HG03460 (cell line): ENCODE data around the gene GPC2.
"Not testable (repeated sequence)": the region's sequence is repeated elsewhere in the genome, so short reads cannot be mapped to it uniquely, and the experiment has no call there.

Experiments
- ATAC-seq: cut with Tn5 transposase; IDR thresholded peaks from one replicate; pipeline ENCODE4 v1.9.1; 2021; ENCODE audit not compliant: unreplicated experiment

GPC2 gene

DNA sequence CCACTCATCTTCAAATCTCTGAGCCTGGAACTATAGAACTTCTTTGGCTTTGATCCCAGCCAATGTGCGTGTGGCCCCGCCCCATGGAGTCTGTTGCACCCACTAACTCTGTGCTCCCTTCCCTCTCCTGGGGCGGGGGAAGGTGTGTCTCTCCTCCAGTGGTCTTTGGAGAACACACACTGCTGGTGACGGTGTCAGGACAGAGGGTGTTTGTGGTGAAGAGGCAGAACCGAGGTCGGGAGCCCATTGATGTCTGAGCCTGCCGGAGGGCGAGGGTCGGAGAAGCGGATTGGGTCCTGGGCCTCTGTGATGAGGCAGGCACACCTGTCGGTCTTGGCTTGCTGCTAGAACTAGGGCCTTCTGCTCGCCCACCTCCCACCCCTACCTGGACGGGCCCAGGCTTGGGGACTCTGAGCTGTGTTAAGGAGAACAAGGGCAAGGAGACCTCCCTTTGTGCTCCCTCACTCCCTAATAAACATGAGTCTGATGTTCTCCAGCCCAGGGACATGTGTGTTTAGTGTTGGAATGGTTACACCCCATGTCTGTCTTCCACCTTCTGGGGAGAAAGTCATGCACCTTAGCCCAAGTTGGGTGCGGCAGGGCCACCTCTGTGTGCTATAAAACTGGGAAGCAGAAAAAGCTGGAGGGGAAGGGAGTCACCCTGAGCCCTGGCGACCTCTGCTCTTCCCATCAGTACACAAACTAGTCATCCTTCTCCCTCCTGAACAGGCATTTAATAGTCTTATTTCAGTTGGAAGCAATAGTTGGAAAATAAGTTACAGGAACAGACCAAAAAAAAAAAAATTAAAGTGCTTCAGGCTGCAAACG lies 23.3 kb downstream of the GPC2 start:
- ATAC-seq = no peak

DNA sequence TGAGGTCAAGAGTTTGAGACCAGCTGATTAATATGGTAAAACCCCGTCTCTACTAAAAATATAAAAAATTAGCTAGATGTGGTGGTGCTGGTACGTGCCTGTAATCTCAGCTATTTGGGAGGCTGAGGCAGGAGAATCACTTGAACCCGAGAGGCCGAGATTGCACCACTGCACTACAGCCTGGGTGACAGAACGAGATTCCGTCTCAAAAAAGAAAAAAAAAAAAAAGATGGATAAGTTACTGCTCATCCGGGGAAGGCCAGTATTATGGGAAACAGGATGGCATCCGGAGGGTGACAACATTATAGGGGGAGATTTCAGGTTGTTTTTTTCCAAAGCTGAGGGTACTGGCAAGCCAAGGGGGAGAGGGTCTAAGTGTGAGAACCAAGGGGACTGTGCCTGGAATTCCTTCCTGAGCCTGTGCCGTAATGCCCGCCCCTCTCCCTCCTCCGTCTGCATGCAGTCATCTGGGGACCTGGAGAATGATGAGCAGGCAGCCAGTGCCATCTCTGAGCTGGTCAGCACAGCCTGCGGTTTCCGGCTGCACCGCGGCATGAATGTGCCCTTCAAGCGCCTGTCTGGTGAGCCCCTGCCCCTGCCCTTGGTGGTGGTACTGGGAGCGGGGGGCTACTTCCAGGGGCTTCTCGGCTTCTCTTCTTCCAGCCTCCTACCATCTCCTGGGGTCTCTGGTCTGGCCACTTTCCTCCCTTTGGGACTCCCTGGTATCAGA lies 24.1 kb downstream of the GPC2 start:
- ATAC-seq = no peak

DNA sequence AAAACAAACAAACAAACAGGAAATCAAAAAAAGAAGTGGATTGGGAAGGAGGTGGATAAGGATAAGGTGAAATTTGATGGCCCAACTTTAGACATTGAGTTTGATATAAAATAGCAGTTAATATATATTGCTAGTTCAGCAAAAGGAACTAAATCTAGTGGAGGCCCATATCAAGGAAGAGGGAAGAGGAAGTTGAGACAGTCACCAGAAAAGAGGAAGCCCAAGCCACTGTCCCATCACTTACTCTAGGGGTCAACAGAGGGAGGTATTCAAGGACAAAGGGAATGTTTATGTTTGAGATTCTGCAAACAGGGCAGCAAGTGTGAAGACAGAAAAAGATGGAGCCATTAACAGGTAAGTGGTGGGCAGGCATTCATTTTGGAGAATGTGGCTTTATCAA lies 24.8 kb downstream of the GPC2 start:
- ATAC-seq = no peak

DNA sequence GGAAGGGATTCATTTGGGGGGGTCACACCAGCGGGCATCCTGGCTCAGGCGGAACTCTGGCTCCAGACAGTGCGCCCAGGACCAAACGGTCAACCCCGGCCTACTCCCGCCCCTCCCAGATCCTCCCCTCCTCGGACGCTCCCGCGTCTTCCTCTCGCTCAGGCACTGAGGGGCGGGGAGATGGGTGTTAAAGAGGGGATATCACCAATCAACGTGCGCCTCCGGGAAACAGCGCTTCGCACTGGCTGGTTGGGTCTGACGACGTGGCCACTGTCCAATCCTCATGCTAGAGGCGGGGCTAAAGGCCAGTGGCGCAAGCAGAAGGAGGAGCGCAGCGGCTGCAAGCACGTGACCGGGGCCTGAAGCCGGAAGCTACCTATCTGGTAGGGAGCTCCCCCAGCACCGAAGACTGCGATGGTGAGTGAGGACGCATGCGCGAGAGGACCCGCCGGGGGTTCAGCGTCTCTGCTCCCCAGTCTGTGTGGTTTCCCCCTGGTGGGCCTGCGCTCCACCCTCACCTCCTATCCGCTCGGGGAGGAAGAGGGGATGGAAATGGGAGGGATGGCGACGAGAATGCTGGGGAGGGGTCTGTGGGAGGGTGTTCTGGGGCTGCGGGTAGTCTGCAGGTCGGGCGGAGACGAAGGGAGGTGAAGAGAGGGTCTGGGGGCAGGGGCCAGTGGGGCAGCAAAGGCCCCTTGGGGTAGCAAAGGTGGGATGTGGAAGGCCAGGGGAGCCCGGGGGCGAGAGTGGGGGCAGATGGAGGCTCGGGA lies 28.4 kb downstream of the GPC2 start, which contains the start of gene LAMTOR4:
LAMTOR4 (plus strand) TSS at position 360 of the 770 bp plus-strand sequence; CDS start at position 415, 55 bp downstream.
- ATAC-seq = peak; percentile 98

DNA sequence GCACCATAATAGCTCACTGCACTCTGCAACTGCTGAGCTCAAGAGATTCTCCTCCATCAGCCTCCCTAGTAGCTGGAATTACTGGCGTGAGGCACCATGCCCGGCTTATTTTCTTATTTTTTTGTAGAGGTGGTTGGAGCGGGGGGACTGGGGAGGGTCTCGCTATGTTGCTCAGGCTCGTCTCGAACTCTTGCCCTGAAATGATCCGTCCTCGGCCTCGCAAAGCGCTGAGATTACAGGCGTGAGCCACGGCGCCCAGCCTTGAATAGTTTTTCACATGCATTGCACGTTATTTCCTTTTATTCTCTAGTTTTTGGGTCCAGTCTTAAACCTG lies 29.0 kb downstream of the GPC2 start:
- no peak for ATAC-seq

DNA sequence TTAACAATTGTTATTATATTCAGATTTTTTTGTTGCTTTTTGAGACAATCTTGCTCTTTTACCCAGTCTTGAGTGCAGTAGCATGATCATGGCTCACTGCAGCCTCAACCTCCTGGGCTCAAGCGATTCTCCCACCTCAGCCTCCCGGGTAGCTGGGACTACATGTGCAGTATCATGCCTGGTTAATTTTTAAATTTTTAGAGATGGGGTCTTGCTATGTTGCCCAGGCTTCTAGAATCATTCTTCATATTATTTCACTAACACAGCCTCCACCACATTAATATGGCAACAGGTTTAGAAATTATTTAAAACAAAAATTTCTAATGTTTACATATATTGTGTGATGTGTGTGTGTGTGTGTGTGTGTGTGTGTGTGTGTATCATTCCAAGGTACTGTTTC lies 29.9 kb downstream of the GPC2 start:
- no peak for ATAC-seq

DNA sequence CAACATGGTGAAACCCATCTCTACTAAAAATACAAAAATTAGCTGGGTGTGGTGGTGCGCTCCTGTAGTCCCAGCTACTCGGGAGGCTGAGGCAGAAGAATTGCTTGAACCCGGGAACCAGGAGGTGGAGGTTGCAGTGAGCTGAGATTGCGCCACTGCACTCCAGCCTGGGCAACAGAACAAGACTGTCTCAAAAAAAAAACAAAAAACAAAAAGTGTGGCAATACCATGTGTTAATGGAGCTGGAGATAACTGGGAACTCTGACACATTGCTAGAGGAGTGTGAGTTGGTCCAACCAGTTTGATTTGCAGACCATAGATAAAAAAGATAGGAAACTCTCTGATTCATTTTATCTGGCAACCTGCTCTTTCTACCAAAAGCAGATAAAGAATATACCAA lies 30.8 kb downstream of the GPC2 start:
- ATAC-seq = not testable (repeated sequence)

DNA sequence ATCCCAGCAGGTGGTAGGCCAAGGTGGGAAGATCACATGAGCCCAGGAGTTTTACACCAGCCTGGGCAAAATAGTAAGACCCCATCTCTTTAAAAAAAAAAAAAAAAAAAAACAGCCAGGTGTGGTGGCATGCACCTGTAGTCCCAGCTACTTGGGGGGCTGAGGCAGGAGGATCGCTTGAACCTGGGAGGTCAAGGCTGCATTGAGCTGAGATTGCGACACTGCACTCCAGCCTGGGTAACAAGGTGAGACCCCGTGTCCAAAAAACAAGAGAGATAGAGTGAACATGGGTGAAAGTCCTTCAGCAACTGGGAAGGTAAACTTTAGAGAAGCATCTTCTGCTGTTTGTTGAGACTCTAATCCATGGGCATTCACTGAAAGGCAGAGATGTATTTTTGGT lies 34.7 kb downstream of the GPC2 start:
- no peak for ATAC-seq

DNA sequence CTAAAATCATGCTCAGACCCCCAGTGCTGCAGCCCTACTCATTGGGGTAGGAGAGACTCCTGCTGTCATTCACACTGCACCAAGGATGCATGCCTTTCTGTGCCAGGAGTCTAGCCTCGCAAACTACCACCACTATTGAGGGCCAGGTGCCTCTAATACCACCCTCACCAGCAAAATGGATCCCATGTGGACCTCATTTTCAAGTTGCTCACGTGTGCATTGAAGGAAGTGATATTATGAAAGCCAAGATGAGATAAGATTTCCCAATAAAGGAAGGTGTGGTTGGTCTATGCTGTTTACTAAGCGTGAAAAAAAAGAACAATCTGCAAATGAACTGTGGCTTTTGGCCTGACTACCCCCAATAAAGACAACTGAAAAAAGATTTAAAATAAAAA lies 35.6 kb downstream of the GPC2 start:
- no peak for ATAC-seq

DNA sequence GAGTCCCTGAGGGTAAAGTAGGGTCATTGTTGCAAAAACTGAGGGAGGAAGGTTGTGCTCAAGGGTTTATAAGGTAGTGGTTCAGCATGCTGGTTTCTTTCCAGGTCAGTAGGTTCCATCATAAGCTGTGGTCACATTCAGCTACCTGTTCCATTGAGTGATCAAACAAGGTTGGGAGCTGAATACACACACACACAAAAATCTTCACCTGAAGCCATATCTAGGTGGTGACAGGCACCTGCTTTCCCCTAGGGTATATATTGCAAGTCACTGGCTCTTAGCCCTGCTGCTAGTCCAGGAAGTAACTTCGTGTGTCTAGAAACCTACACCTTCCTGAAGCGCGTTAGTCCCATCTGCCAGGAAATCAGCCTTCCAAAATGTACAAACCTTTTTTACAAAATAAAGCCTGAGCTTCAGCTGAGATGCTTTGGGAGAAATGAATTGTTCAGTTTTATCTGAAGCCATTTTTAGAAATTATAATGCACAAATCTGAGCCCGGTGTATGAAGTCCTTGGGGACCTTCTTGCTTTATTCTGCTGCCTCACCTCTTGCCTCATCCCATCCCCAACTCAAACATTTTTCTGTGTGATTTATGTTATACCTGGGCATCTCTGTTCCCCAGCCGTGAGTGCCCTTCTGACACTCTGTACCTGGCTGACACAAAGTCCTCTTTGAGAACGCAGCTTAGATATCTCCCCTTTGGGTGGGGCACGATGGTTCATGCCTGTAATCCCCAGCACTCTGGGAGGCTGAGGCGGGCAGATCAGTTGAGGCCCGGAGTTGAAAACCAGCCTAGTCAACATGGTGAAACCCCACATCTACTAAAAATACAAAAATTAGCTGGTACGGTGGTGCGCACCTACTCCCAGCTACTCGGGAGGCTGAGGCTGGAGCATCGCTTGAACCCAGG lies 39.1 kb downstream of the GPC2 start:
- ATAC-seq = no peak

DNA sequence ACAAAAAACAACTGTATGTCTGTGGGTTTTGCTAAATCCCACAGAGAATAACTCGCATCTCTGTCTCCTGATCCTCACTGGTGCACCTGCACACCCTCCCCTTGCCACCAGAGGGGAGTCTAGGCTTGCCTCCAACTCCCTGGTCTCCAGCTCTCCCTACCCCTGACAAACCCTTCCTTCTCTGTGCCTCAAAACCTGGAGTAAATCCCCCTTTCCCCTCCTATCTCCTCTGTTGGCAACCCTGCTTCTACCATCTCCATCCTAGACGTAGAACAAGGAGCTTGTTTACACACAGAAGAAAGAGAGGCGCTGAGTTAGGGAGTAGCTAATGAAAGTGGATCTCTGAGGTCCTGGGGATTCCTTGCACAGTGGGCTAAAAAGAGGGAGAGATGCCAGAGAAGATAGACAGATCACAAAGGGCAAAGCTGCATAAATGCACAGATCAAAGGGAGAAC lies 44.5 kb downstream of the GPC2 start:
- peak; percentile 76 for ATAC-seq

DNA sequence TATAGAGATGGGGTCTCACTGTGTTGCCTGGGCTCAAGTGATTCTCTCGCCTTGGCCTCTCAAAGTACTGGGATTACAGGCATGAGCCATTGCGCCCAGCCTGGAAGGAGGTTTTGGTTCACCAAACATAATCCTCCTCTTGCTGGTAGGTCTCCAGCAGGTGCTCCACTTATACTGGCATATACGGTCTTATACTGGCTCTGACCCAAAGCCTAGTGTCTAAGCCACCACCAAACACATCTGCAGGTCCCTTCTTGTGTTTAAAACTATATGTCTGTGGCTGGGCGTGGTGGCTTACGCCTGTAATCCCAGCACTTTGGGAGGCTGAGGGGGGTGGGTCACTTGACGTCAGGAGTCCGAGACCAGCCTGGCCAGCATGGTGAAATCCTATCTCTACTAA lies 45.1 kb downstream of the GPC2 start:
- ATAC-seq = no peak

DNA sequence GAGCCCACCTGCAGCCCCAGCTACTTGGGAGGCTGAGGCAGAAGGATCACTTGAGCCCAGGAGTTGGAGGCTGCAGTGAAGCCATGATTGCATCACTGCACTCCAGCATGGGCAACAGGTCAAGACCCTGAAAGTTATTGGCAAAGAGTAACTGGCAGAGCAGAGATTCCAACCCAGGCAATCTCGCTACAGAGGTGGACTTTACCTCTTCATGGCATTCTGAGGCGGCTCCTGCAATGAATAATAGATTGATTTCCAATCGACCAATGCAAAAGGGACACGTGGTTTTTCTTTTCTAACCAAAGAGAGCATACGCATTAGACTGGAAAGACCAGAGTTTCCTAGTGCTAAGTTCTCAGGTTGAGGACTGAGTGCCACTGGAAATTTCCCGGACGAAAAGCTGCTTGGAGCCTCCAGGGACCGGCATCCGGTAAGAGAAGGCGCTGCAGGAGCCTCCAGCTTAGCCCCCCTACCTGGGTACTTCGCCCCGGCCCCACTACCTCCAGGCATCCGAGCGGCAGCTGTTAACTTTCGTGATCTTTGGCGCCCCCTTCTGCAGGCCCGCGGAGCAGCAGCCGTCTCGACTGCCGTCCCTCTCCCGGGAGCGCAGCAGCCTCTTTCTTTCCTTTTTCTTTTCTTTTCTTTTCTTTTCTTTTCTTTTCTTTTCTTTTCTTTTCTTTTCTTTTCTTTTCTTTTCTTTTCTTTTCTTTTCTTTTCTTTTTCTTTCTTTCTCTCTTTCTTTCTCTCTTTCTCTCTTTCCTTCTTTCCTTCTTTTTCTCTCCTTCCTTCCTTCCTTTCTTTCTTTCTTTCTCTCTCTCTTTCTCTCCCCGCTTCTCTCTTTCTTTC lies 46.4 kb downstream of the GPC2 start:
- ATAC-seq = no peak

DNA sequence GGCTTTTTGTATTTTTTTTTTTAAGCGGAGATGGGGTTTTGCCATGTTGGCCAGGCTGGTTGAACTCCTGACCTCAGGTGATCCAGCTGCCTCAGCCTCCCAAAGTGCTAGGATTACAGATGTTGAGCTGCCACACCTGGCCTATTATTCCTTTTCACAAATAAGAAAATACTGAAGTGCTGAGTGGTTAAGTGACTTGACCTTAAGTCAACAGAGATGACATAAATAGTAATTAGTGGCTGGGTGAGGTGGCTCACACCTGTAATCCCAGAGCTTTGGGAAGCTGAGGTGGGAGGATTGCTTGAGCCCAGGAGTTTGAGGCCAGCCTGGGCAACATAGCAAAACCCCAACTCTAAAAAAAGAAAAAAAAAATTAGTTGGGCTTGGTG lies 47.0 kb downstream of the GPC2 start:
- not testable (repeated sequence) for ATAC-seq

DNA sequence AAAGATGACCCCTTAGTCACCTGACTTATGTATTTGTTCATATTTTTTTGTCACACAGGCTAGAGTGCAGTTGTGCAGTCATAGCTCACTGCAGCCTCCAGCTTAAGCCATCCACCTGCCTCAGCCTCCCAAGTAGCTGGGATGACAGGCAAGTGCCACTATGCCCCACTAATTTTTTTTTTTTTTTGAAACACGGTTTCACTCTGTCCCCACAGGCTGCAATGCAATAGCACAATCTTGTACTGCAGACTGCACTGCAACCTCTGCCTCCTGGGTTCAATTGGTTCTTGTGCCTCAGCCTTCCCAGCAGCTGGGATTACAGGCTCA lies 48.6 kb downstream of the GPC2 start:
- ATAC-seq = no peak

DNA sequence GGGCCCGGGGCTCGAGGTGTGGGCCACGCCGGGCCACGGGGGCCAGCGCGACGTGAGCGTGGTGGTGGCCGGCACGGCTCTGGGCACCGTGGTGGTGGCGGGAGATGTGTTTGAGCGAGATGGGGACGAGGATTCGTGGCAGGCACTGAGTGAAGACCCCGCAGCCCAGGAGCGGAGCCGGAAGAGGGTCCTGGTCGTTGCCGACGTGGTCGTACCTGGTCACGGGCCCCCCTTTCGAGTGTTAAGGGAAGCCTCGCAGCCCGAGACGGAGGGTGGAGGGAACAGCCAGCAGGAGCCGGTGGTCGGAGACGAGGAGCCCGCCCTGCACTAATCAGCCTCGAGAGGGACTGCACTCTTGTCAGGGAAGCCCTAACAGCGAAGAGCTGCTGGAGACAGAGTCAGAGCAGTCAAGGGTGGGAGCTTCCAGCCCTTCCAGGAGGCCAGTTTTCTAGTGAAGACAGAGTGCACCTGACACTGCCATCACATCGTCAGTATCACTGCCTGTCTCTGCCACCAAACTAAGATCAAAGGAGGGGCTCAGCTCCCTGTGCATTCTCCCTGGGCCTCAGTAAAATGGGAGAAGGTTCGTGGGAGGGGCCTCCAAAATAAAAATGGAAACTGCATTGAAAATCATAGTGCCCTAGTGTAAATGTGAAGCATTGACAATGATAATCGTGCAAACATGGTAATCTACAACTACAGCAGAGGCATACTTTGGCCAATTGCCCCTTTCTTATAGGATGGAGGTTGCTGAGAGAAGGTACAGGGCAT lies 49.1 kb downstream of the GPC2 start:
- ATAC-seq = no peak

DNA sequence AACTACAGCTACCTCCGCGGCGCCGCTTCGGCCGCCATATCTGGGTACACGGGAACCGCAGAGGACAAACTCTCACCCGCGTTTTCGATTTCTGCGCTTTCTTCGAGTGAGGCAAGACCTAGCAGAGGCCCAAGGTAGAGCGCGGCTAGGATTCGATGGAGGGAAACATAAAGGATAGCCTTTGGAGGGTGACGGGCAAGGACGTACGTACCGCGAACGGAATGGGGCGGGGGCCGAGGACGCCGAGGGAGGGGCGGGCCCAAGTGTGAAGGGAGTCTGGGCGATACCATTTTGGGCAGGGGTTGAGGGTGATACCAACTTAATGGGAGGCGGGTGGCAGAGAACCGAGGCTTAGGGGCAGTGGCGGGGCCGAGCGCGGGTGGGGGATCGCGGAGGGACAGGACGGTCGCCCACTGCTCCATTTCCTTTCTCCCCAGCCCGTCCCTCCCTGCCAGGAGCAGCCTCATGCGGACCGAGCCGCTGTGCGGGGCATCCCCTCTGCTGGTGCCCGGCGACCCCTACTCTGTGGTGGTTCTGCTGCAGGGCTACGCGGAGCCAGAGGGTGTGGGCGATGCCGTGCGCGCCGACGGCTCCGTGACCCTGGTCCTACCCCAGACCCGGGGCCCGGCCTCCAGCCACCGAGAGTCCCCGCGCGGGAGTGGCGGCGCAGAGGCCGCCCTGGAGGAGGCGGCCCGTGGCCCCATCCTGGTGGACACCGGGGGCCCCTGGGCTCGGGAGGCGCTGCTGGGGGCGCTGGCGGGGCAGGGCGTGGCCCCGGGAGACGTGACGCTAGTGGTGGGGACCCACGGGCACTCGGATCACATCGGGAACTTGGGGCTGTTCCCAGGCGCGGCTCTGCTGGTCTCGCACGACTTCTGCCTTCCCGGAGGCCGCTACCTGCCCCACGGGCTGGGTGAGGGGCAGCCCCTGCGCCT lies 50.0 kb downstream of the GPC2 start, which contains the start of gene MBLAC1:
MBLAC1 (plus strand) TSS at position 37 of the 935 bp plus-strand sequence; CDS start at position 466, 429 bp downstream.
- peak; percentile 61 for ATAC-seq
